Activated CD4-positive, alpha-beta T cell treated with anti-CD3 and anti-CD28 coated beads, Interleukin-10, Interleukin-2, amounts not matched to agents 100 ng/mL and 50 ng/mL, durations not matched to agents 16 hours and 8 hours (primary cell): Measurements from ENCODE around the gene AQP7.
"Not testable (repeated sequence)": the region's sequence is repeated elsewhere in the genome, so short reads cannot be mapped to it uniquely, and the experiment has no call there.

Source experiments
- DNase-seq: peaks from one replicate; pipeline ENCODE4 v3.0.0-alpha.2; 2020

Gene AQP7

DNA sequence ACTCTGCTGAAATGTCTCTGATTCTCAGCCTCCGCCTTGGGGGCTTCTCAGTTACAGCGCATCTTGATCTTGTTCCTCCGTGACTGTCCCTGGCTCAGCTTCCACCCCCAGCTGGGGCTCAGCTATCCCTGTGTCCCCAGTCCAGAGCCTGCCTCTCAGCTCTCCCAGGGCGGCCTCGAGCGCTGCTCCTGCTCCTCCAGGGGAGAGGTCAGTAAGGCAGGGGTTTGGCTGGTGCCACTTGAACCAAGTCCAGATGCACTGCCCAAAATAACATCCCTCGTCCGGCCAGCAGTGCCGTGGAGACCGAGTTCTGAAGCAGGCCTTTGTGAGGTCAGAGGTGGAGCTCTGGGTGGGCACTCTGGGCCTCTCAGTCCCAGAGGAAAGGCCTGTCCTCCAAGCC, at the start of gene AQP7:
AQP7 (minus strand) TSS at position 198 of the 400 bp plus-strand sequence. CDS start 1,306 bp downstream, outside the sequence.
- DNase-seq, result not testable (repeated sequence)

DNA sequence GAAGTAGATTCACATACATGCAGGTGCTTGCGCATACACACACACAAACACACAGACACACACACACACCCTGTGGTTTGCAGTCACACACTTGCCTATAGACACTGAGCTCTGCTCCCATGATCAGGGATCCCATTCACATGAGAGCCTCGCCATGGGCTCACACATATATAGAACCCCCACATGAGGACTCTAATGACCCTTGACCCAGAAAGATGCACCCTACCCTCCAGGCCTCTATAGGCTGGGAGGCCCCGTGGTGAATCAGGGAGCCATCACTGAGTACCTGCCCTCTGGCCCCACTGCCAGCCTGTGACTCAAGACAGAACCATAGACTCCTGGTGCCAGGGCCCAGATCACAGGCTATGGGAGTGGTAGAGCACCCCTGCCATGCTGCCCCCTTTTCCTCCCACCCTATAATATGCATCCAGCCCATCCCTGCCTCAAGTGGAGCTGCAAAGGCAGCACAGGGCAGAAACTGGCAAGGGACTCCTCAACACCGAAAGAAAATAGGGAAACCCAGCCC, 48.3 kb upstream of the AQP7 start:
- no peak for DNase-seq

DNA sequence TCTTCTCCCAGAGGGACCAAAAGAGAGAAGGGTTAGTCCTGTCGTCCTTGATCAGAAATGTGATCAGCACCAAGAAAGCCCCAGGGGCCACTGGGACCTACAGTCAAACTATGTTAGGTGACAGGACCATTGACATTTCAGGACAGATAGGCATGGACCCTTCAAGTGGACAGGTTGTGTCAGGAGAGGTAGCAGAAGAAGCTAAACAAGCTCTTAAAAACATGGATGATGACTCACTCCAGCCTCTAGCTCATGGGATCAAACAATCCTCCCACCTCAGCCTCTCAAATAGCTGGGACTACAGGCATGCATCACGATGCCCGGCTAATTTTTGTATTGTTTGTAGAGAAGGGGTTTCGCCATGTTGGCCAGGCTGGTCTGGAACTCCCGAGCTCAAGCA, 47.3 kb upstream of the AQP7 start:
- no peak for DNase-seq

GRCh38 chr9:33447799-33448553, 45.6 kb upstream of the AQP7 start:
- DNase-seq, result peak; percentile 59

GRCh38 chr9:33446946-33447798, 44.8 kb upstream of the AQP7 start, which contains the start of gene AQP3:
TSS of gene AQP3 (minus strand) at chr9:33447593. CDS start at chr9:33447530, 63 bp downstream.
- peak; percentile 80 for DNase-seq

DNA sequence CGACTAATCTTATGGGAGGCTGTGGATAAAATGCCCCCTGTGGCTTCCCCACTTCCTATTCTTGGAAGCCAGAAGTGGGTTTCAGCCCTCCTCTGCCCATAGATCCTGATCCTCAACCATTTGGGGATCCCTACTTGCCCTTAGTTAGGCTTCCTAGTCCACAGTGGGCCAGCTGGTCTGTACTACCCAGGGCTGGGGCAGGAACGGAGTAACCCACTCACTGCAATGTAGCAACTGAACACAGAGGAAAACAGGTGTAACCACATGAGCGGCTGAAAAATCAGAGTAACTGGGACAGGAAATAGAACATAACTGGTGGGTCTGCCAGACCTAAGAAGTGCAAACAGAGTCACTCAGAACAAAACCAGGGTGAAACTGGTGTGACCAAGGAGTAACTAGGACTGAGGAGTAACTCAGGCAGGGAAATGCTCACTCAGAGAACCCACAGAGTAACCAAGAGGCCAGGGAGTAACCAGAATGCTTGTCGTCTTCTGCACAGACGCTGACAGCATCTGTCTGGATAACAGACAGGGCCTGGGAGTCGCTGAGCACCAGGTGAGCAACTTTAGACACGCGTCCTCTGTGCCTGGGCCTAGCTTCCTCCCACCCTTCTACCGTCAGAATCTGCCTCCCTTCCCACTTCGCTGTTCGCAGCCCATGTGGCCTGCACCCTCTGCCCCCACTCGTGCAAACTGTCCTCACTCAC, 44.0 kb upstream of the AQP7 start:
- DNase-seq, result peak; percentile 94

DNA sequence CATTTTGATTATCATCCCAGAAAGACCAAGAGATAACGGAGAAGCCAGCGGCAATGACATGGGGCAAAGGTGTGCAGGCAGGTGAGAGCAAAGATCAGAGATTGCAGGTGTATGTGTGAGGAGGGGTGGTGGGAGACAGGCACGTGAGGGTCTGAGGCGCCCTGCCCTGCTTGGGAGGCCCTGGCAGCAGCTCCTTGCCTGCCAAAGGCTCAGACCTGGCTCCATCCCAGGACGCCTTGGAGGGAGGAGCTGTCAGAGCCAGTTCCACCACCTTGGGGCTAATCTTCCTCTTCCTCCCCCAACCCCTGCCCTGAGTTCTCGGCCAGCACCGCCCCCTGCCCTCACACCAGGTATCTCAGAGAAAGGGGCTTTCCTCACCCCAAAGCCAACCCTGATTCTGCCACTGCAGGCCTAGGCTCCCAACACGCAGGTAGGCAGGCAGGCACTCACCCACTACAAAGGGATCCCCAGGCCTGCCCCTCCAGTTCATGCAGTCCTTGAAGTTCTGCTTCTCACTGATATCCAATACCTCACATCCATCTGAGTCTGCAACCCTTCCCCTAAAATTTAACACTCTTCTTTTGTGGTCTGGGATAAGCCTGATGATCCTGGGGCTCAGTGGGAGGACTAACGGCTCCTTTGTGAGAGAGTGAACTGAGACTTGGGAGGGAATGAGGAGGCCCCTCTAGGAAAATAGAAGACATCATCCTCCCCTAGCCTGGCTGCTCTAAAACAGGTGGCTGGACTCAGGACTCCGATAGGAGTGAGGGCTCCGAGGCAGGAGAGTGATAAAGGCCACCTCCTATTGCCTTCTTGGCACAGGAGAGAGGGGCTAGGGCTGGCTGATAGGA, 43.2 kb upstream of the AQP7 start:
- DNase-seq, result no peak

DNA sequence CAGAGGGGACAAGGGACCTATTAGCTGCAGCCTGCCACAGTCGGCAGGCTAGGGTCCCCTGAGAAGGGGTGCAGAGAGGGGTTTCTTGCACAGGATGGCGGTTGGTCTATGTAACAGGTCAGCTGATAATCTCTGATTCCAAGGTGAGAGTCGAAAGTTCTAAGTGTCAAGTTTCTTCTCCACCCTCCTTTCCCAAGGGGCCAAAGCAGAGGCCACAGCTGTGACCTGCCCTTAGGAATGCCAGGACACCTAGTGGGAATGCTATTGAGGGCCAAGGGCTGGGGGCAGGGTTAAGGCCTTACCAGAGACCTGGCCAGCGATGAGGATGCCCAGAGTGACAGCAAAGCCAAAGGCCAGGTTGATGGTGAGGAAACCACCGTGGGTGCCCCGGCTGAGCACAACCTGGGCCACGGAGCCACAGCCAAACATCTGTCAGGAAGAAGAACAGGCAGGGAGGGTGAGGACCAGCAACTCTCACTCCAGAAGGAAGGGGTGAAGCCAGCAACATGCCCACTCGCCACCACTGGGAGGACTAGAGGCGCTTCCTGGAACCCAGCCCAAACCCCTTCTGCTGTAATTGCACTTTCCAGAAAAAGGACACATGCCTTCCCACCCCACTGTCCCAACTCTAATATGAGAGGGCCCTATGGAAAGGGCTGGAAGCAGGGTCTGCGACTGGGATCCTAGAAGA, 41.2 kb upstream of the AQP7 start:
- DNase-seq, result no peak

- DNase-seq, result no peak
These were observed 40.7 kb upstream of the AQP7 start for GRCh38 chr9:33443047-33443446.

DNA sequence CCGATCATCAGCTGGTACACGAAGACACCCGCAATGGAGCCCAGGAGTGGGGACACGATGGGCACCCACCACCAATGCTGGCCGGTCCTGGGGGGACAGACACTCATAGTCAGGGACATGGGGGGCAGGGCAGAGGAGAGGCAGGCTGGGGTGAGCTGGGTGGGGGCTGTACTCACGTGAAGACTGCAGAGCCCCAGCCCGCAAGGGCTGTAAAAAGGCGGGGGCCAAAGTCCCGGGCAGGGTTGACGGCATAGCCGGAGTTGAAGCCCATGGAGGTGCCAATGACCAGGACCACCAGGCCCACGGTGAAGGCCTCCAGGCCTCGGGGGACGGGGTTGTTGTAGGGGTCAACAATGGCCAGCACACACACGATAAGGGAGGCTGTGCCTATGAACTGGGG, 39.8 kb upstream of the AQP7 start:
- no peak for DNase-seq

- DNase-seq, result no peak
These were observed 38.2 kb upstream of the AQP7 start for GRCh38 chr9:33440609-33441008.

DNA sequence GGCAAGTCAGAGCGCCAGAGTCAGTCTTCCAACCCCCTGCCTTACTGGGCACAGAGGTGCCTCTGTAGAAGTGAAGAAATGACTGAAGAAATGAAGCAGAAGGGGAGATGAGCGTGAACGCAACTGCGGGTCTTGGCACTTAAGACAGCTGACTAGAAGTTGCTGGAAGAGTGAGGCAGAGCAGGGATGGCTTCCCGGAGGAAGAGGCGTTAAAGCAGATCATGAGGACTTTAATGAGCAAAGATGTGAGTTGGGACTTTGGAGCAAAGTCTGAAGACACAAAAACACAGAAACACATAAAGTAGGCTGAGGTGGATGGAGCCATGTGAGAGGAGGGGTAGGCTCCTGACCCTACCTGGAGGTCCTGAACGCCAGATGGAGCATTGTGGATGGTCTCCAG, 37.8 kb upstream of the AQP7 start:
- DNase-seq, result no peak

DNA sequence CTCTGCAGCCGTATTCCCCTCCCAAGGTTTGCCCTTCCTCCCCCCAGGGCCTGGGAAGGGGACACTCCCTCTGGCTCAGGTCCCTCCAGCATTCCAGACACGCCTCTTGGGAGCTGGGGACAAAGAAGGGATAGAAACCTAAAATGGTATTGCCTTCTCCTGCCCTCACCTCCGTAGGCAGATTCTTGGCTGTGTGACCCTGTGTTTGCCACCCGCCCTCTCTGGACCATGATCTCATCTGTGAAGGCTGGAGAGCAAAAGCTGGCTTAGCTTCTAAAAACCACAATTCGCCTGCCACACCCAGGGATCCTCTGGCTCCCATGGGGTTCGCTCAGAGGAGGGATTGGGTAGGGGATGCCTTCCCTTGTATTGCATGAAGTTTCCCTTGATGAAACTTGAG, 37.4 kb upstream of the AQP7 start:
- no peak for DNase-seq

GRCh38 chr9:33438926-33439680, 36.7 kb upstream of the AQP7 start:
- DNase-seq, result no peak

DNA sequence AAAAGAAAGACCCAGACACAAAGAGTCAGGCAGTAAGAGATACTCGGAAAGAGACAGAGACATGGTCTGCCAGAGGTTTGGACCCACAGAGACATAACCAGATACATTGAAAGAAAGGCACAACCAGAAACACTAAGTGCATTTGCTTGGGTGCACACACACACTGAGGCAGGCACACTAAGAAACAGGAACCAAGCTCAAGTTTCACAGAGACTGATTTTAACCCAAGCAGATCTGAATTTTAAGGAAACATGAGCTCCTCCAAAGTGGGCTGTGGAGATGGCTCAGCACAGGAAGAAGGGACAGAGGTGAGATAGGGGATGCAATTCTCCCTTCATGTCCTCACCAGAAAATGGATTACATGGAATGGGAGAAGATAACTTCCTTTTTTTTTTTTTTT, 35.5 kb upstream of the AQP7 start:
- DNase-seq, result no peak

DNA sequence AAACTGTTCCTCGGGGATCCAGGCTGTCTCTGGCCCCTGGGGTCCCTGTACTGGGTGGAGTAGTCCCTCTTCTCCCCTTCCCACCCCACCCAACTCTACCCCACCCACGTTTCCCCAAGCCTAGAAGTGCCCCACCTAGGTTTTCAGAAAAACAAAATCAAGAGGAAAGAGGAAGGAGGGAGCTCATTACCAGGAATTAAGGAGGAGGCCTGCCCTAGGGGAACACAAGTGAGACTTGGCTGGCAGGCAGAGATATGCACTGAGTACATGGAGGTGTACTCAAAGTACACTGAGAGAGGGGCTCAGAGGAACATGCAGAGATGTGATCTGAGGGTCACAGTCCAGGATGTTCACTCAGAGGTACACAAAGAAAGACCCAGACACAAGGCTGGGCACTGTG, 34.8 kb upstream of the AQP7 start:
- DNase-seq, result no peak

GRCh38 chr9:33436445-33436844, 34.1 kb upstream of the AQP7 start:
- DNase-seq, result no peak

DNA sequence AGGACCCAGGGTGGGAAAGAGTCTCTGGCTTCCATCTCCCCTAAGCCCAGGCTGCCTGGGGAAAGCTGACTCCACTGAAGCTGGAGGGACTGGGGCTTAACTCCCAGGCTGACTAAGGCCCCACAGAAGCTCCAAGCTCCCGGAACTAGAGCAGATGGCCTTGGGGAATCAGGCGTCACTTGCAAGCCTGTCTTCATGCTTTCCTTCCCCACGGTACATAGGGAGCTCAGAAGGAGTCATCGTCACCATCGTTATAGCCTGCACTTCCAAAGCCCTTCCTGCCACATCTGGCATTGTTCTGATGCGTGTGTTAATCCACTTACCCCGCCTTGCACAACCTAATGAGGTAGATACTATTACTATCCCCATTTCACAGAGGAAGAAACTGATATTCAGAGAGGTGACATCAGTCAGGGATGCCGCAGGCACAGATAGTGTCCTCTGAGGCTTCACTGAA, 33.5 kb upstream of the AQP7 start:
- no peak for DNase-seq

DNA sequence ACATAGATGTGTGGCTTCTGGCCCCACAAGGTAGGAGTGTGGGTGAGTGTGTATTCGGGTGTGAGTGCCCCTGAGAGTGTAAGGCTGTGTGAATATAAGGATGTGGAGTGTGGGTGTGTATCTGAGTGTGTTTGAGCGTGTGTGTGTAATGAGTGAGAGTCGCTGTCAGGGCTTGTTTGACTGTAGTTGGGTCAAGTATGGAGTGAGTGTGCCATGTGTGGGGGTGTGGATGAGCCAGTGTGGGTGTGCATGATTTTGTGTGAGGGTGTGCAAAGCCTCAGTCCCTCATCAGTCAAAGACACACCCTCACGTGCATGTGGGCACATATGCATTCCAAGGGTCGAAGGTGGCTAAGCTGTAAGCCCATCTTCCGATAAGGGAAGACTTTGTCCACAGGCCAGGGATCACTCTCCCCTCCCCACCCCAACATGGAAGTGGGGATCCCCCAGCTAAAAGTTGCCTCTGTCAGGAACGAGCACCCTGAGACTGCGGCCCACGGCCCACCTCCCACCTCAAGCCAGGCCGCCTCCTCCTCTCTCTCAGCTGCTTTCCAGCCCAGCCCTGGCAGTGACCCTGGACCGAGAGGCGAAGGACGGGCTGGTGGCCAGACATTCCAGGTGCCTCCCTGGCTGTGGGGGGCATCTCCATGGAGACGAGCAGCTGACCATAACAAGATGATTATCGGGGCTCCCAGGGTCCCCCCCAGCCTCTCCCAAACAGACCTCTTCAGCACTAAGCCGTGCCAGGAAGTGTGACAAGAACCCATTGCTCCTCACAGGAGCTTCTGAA, 32.1 kb upstream of the AQP7 start:
- DNase-seq, result no peak

- DNase-seq, result no peak
These were observed 31.5 kb upstream of the AQP7 start for GRCh38 chr9:33433871-33434270.
